Aorta (tissue), 5 donors: ENCODE data around the gene BCAN. TPM values are rescaled to one million over a fixed set of nuclear protein-coding genes. Genes with fewer than 3 reads are reported as not detected.

Source experiments
- ATAC-seq: fragments of 200-7000 bp; cut with Tn5 transposase; one replicate; pipeline ENCODE4 v1.9.1; 2022; ENCODE audit warnings: moderate library complexity; ENCODE audit not compliant: low FRiP score
- DNase-seq, 2 donors: peaks; one replicate each; pipeline ENCODE4 v3.0.0-alpha.2; 2020
- H3K27ac ChIP-seq, 2 donors: one replicate each; pipeline ENCODE4 v1.5.1; 2013; ENCODE audit warnings: low read length in 2 of 2, mild to moderate bottlenecking in 2 of 2, moderate library complexity in 2 of 2, control low read depth in 1 of 2, inconsistent platforms in 1 of 2, low read depth in 1 of 2
- H3K27me3 ChIP-seq, 2 donors: one replicate each; pipeline ENCODE4 v1.6.1; 2013; ENCODE audit warnings: control low read depth in 1 of 2, low read length in 1 of 2, mild to moderate bottlenecking in 1 of 2, moderate library complexity in 1 of 2; ENCODE audit not compliant: insufficient read depth in 2 of 2, control insufficient read depth in 1 of 2
- H3K36me3 ChIP-seq, 2 donors: one replicate each; pipeline ENCODE4 v1.6.1; 2013; ENCODE audit warnings: control low read depth in 1 of 2, low read length in 1 of 2, mild to moderate bottlenecking in 1 of 2; ENCODE audit not compliant: insufficient read depth in 2 of 2, control insufficient read depth in 1 of 2
- H3K4me1 ChIP-seq, 2 donors: one replicate each; pipeline ENCODE4 v1.6.1; 2013; ENCODE audit warnings: low read length in 2 of 2, control low read depth in 1 of 2, mild to moderate bottlenecking in 1 of 2, moderate library complexity in 1 of 2; ENCODE audit not compliant: insufficient read depth in 2 of 2, control insufficient read depth in 1 of 2
- H3K4me3 ChIP-seq, 2 donors: one replicate each; pipeline ENCODE4 v1.5.1; 2013; ENCODE audit warnings: low read length in 2 of 2, control low read depth in 1 of 2, mild to moderate bottlenecking in 1 of 2
- H3K9me3 ChIP-seq: one replicate; pipeline ENCODE4 v1.6.1; 2013; ENCODE audit warnings: mild to moderate bottlenecking, low read length; ENCODE audit not compliant: control insufficient read depth
- WGBS, 2 donors: extraction: QIAGEN DNeasy Blood & Tissue Kit; methylation state at CpG; one replicate each; pipeline ENCODE4 v1.1.7; 2013; 5-methylcytosine and 5-hydroxymethylcytosine counted together
- intact Hi-C, 2 donors: fragments of 100-400 bp; cut with DNase I; formaldehyde crosslinking; loops; one replicate each; pipeline versions ENCODE4 v1.14.2 to v1.15.0; 2022
- polyA plus RNA-seq, 2 donors: library from polyadenylated mRNA; stranded (reverse); fragments of 200-250 nt; gene quantifications; one replicate each; pipeline ENCODE4 v1.2.3, GENCODE V29; 2013
- total RNA-seq, 2 donors: library from RNA; stranded (reverse); fragmentation: NEBNext Ultra II Directional; extraction: Animal tissue kit (Norgen Biotek cat#: 25700); gene quantifications; one replicate each; pipeline ENCODE4 v1.2.1, GENCODE V29; 2021
- donor health status: healthy with polysubstance abuse.
- donor health status: Bipolar disorder and iron deficiency.
- donor health status: DM: no; HTN: no; CAD: no.
- donor health status: DM: no; HTN: no; CAD: no.
- donor health status: DM: yes; HTN: yes; CAD: no.

BCAN gene
- total and polyA plus RNA-seq, 4 donors: 0.36 to 0.95 TPM; not detected in 2

GRCh38 chr1:156691665-156692440 lies 49.9 kb downstream of the BCAN start:
- H3K4me1 ChIP-seq: no peaks in the 10 kb centered on the region
- H3K4me3 ChIP-seq: no peak overlapping the region
- intact Hi-C loops: loop anchor here in 1 of 2 donors (10.0 kb wide), 1 partner anchor 193 kb away; no protein-coding TSS in a partner anchor
- no peaks in the 10 kb centered on the region for H3K9me3 ChIP-seq
- no peak for DNase-seq
- whole genome bisulfite sequencing, 2 donors: 65 to 71% methylated on average over 20 of the region's 20 CpGs
- no peak overlapping the region for H3K27ac ChIP-seq
- H3K27me3 ChIP-seq: no peaks in the 10 kb centered on the region
- no peaks in the 10 kb centered on the region for H3K36me3 ChIP-seq
- no peak for ATAC-seq

GRCh38 chr1:156692441-156692924 lies 50.6 kb downstream of the BCAN start:
- H3K27ac ChIP-seq: no peak overlapping the region
- no peak overlapping the region for H3K4me3 ChIP-seq
- no peaks in the 10 kb centered on the region for H3K27me3 ChIP-seq
- H3K4me1 ChIP-seq: no peaks in the 10 kb centered on the region
- intact Hi-C loops: loop anchor here in 1 of 2 donors (10.0 kb wide), 1 partner anchor 192 kb away; no protein-coding TSS in a partner anchor
- H3K9me3 ChIP-seq: no peaks in the 10 kb centered on the region
- no peak for ATAC-seq
- 34% methylated on average over 13 of the region's 13 CpGs for WGBS, 2 donors
- no peaks in the 10 kb centered on the region for H3K36me3 ChIP-seq
- DNase-seq: no peak

GRCh38 chr1:156692925-156693847 lies 51.3 kb downstream of the BCAN start:
- no peak overlapping the region for H3K4me3 ChIP-seq
- no peak for DNase-seq
- H3K9me3 ChIP-seq: no peaks in the 10 kb centered on the region
- H3K27me3 ChIP-seq: no peaks in the 10 kb centered on the region
- 65 to 67% methylated on average over 16 of the region's 16 CpGs for WGBS, 2 donors
- intact Hi-C loops: loop anchor here in 1 of 2 donors (10.0 kb wide), 1 partner anchor 192 kb away; no protein-coding TSS in a partner anchor
- no peaks in the 10 kb centered on the region for H3K36me3 ChIP-seq
- H3K27ac ChIP-seq: no peak overlapping the region
- no peaks in the 10 kb centered on the region for H3K4me1 ChIP-seq
- ATAC-seq: no peak

GRCh38 chr1:156693848-156694689 lies 52.2 kb downstream of the BCAN start:
- WGBS, 2 donors: 81 to 82% methylated on average over 12 of the region's 12 CpGs
- no peaks in the 10 kb centered on the region for H3K9me3 ChIP-seq
- ATAC-seq (no peak), DNase-seq (no peak)
- intact Hi-C loops: loop anchor here in 1 of 2 donors (10.0 kb wide), 1 partner anchor 191 kb away; no protein-coding TSS in a partner anchor
- no peak overlapping the region for H3K27ac ChIP-seq
- no peak overlapping the region for H3K4me3 ChIP-seq
- H3K36me3 ChIP-seq: no peaks in the 10 kb centered on the region
- no peaks in the 10 kb centered on the region for H3K27me3 ChIP-seq
- H3K4me1 ChIP-seq: no peaks in the 10 kb centered on the region

- no peaks in the 10 kb centered on the region for H3K9me3 ChIP-seq
- ATAC-seq (no peak), DNase-seq (no peak)
- no peak overlapping the region for H3K4me3 ChIP-seq
- 84 to 91% methylated on average over 5 of the region's 5 CpGs for WGBS, 2 donors
- no peaks in the 10 kb centered on the region for H3K36me3 ChIP-seq
- H3K4me1 ChIP-seq: no peaks in the 10 kb centered on the region
- H3K27ac ChIP-seq: no peak overlapping the region
- no peaks in the 10 kb centered on the region for H3K27me3 ChIP-seq
- intact Hi-C loops: loop anchor here in 1 of 2 donors (10.0 kb wide), 1 partner anchor 190 kb away; no protein-coding TSS in a partner anchor
Observed at GRCh38 chr1:156694690-156694962, 52.7 kb downstream of the BCAN start.

GRCh38 chr1:156696755-156697154 lies 54.8 kb downstream of the BCAN start:
- no peaks in the 10 kb centered on the region for H3K27me3 ChIP-seq
- H3K27ac ChIP-seq: no peak overlapping the region
- H3K4me1 ChIP-seq: no peaks in the 10 kb centered on the region
- no peak overlapping the region for H3K4me3 ChIP-seq
- DNase-seq (no peak), ATAC-seq (no peak)
- H3K9me3 ChIP-seq: no peaks in the 10 kb centered on the region
- intact Hi-C loops: loop anchor here in 1 of 2 donors (10.0 kb wide), 1 partner anchor 188 kb away; no protein-coding TSS in a partner anchor
- 86 to 88% methylated on average over 8 of the region's 8 CpGs for WGBS, 2 donors
- H3K36me3 ChIP-seq: no peaks in the 10 kb centered on the region

GRCh38 chr1:156697481-156697880 lies 55.6 kb downstream of the BCAN start:
- 71 to 77% methylated on average over 8 of the region's 8 CpGs for WGBS, 2 donors
- no peaks in the 10 kb centered on the region for H3K9me3 ChIP-seq
- H3K36me3 ChIP-seq: no peaks in the 10 kb centered on the region
- no peak overlapping the region for H3K27ac ChIP-seq
- H3K4me1 ChIP-seq: no peaks in the 10 kb centered on the region
- intact Hi-C loops: loop anchor here in 1 of 2 donors (10.0 kb wide), 1 partner anchor 187 kb away; no protein-coding TSS in a partner anchor
- ATAC-seq (no peak), DNase-seq (no peak)
- no peak overlapping the region for H3K4me3 ChIP-seq
- no peaks in the 10 kb centered on the region for H3K27me3 ChIP-seq

- WGBS, 2 donors: 45 to 63% methylated on average over 1 of the region's 1 CpG
Observed at GRCh38 chr1:156698995-156699394, 57.1 kb downstream of the BCAN start.

More at GRCh38 chr1:156698995-156699394, 57.1 kb downstream of the BCAN start:
- ATAC-seq (no peak), DNase-seq (no peak)
- H3K36me3 ChIP-seq: no peaks in the 10 kb centered on the region
- intact Hi-C loops: loop anchor here in 1 of 2 donors (10.0 kb wide), 1 partner anchor 186 kb away; no protein-coding TSS in a partner anchor
- H3K4me1 ChIP-seq: no peaks in the 10 kb centered on the region
- no peak overlapping the region for H3K27ac ChIP-seq
- no peaks in the 10 kb centered on the region for H3K9me3 ChIP-seq
- H3K27me3 ChIP-seq: no peaks in the 10 kb centered on the region
- H3K4me3 ChIP-seq: no peak overlapping the region
